ENCODE measurements around the gene FRY. TPM values are rescaled to one million over a fixed set of nuclear protein-coding genes. Genes with fewer than 3 reads are reported as not detected.
A peak's percentile ranks its signal among the peaks of the same experiment; 100 is the strongest.

Gene FRY
- total RNA-seq, 4 donors from 2014 or later, result 6.7 to 106 (median 14.1) TPM

GRCh38 chr13:32256243-32256642 lies 224.7 kb downstream of the FRY start:
- TF ChIP-seq CTCF (IDR thresholded peaks at IDR 0.05), result no peak
- no peak for TF ChIP-seq POLR2A (IDR thresholded peaks at IDR 0.05)
- H3K36me3 ChIP-seq, result no peaks in the 10 kb centered on the region
- H3K9me3 ChIP-seq, result no peaks in the 10 kb centered on the region
- DNase-seq, result no peak
- no peaks in the 10 kb centered on the region for H3K27me3 ChIP-seq
- H3K27ac ChIP-seq, result peak overlapping the region in 1 of 4 donors; percentile 64
- H3K4me3 ChIP-seq, result no peak overlapping the region
- H3K4me1 ChIP-seq, result no peaks in the 10 kb centered on the region

GRCh38 chr13:32257649-32258048 lies 226.1 kb downstream of the FRY start:
- no peaks in the 10 kb centered on the region for H3K9me3 ChIP-seq
- H3K27me3 ChIP-seq, result no peaks in the 10 kb centered on the region
- no peak for DNase-seq
- no peak overlapping the region for H3K4me3 ChIP-seq
- H3K27ac ChIP-seq, result no peak overlapping the region
- no peaks in the 10 kb centered on the region for H3K4me1 ChIP-seq
- TF ChIP-seq POLR2A (IDR thresholded peaks at IDR 0.05) (no peak), CTCF (IDR thresholded peaks at IDR 0.05) (no peak)
- no peaks in the 10 kb centered on the region for H3K36me3 ChIP-seq

- no peak overlapping the region for H3K27ac ChIP-seq
Observed at GRCh38 chr13:32259116-32259515, 227.5 kb downstream of the FRY start.

DNA sequence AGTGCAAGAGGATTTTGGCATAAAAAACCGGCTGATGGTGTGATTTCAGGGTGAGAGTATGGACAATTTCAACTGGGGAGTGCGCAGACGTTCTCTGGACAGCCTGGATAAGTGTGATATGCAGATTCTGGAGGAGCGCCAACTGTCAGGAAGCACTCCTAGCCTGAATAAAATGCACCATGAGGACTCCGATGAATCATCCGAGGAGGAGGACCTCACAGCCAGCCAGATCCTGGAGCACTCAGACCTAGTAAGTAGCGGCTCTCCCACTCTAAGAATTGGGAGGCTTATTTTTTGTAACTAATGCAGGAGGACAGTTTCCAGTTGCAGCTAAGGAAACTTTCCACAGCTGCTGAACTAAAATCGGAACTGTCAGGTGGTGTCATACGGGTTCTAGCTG lies 230.0 kb downstream of the FRY start:
- no peaks in the 10 kb centered on the region for H3K4me1 ChIP-seq
- peak overlapping the region in 2 of 4 donors; percentile 22 to 39 for H3K27ac ChIP-seq

More at GRCh38 chr13:32259116-32259515, 227.5 kb downstream of the FRY start:
- Histone ChIP-seq H3K36me3 (no peaks in the 10 kb centered on the region), H3K4me1 (no peaks in the 10 kb centered on the region), H3K9me3 (no peaks in the 10 kb centered on the region), H3K27me3 (no peaks in the 10 kb centered on the region), H3K4me3 (no peak overlapping the region)
- no peak for DNase-seq
- TF ChIP-seq POLR2A (IDR thresholded peaks at IDR 0.05), result no peak
- TF ChIP-seq CTCF (IDR thresholded peaks at IDR 0.05), result peak in 2 of 6 experiments; percentile 3 to 20

GRCh38 chr13:32262165-32262564 lies 230.6 kb downstream of the FRY start:
- peak overlapping the region in 1 of 4 donors; percentile 22 for H3K27ac ChIP-seq
- DNase-seq, result no peak
- no peak for TF ChIP-seq POLR2A (IDR thresholded peaks at IDR 0.05)
- TF ChIP-seq CTCF (IDR thresholded peaks at IDR 0.05), result no peak
- no peaks in the 10 kb centered on the region for H3K4me1 ChIP-seq
- no peak overlapping the region for H3K4me3 ChIP-seq
- H3K27me3 ChIP-seq, result no peaks in the 10 kb centered on the region
- no peaks in the 10 kb centered on the region for H3K36me3 ChIP-seq
- H3K9me3 ChIP-seq, result no peaks in the 10 kb centered on the region

More for the DNA sequence above, 230.0 kb downstream of the FRY start:
- Histone ChIP-seq H3K4me3 (no peak overlapping the region), H3K36me3 (no peaks in the 10 kb centered on the region), H3K9me3 (no peaks in the 10 kb centered on the region), H3K27me3 (no peaks in the 10 kb centered on the region)
- DNase-seq, result peak in 1 of 3 donors; percentile 50
- no peak for TF ChIP-seq CTCF (IDR thresholded peaks at IDR 0.05)
- TF ChIP-seq POLR2A (IDR thresholded peaks at IDR 0.05), result no peak

DNA sequence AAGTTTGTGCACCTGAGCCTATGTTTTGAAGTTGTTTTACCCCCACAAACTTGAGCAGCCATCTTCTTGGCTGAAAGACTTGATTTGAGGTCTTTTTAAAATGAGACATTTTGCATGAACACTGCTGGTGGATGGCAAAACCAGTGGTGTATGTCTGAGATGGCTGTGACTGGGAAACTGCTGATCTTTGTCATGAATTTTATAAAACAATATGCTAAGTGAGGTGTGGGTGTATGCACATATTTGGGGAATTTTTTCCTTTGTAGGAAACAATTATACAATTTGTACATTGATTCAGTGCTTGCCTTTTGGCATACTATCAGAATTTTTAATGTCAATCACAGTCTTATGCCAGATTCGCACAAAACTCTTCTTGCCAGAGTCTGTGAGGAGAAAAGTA lies 231.0 kb downstream of the FRY start:
- Histone ChIP-seq H3K27ac (no peak overlapping the region), H3K27me3 (no peaks in the 10 kb centered on the region), H3K4me1 (no peaks in the 10 kb centered on the region), H3K9me3 (no peaks in the 10 kb centered on the region), H3K4me3 (no peak overlapping the region), H3K36me3 (no peaks in the 10 kb centered on the region)
- DNase-seq, result no peak
- no peak for TF ChIP-seq CTCF (IDR thresholded peaks at IDR 0.05)
- TF ChIP-seq POLR2A (IDR thresholded peaks at IDR 0.05), result no peak

Data from Peyer's patch (tissue), 4 donors.